GM19438 (cell line): ENCODE measurements around the gene IFIT2.
"Not testable (repeated sequence)": the region's sequence is repeated elsewhere in the genome, so short reads cannot be mapped to it uniquely, and the experiment has no call there.

Experiments used
- ATAC-seq: cut with Tn5 transposase; IDR thresholded peaks from one replicate; pipeline ENCODE4 v1.9.1; 2021; ENCODE audit warnings: low read depth; ENCODE audit not compliant: unreplicated experiment

The IFIT2 gene, protein sequence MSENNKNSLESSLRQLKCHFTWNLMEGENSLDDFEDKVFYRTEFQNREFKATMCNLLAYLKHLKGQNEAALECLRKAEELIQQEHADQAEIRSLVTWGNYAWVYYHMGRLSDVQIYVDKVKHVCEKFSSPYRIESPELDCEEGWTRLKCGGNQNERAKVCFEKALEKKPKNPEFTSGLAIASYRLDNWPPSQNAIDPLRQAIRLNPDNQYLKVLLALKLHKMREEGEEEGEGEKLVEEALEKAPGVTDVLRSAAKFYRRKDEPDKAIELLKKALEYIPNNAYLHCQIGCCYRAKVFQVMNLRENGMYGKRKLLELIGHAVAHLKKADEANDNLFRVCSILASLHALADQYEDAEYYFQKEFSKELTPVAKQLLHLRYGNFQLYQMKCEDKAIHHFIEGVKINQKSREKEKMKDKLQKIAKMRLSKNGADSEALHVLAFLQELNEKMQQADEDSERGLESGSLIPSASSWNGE

DNA sequence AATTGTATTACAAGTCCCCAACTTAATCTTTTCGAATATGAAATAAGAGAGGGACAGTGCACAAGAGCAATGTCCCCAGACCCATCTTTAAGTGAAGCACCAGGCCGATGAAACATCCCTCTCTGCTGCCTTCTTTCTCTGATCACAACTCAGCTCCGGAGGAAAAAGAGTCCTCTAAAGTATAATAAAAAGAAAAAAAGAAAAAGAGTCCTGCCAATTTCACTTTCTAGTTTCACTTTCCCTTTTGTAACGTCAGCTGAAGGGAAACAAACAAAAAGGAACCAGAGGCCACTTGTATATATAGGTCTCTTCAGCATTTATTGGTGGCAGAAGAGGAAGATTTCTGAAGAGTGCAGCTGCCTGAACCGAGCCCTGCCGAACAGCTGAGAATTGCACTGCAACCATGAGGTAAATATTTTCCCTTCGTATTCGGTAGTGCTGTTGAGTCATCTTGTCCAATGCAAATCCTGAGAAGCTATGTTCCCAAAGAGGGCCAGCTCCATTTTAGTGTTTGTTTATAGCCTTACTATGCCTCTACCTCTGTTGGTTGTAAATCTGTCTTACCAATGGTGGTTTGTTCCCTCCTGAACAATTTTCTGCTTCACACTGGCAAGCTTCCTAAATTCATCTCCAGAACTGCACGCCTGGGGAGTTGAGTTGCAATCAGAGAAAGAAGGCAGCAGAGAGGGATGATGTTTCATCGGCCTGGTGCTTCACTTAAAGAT, at the start of gene IFIT2:
Gene IFIT2 (plus strand): TSS at position 326 of the 725 bp plus-strand sequence. CDS start 78 bp downstream, at position 404.
- peak; percentile 74 for ATAC-seq

DNA sequence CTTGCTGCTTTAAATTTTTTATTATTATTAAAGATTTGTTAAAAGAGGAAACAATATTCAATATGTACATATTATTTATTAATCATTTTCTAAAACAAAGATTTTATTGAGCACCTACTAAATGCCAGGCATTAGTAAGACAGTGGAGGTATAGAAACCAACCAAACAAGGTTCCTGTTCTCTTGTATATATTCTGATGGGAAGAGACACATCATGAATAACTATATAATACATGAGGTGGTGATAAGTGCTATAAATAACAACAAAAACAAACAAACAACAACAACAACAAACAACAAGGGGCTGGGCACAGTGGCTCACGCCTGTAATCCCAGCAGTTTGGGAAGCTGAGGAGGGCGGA, 49.6 kb upstream of the IFIT2 start:
- no peak for ATAC-seq

DNA sequence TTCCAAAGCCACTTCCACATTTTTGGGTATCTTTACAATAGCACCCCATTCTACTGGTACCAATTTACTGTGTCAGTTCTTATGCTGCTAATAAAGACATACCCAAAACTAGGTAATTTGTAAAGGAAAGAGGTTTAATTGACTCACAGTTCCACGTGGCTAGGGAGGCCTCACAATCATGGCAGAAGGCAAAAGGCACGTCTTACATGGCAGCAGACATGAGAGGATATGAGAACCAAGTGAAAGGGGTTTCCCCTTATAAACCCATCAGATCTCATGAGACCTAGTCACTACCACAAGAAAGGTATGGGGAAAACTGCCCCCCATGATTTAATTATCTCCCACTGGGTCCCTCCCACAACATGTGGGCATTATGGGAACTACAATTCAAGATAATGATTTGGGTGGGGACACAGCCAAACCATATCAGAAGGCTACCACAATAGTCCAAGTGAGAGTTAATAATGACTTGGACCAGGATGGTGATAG, 46.7 kb upstream of the IFIT2 start:
- ATAC-seq: not testable (repeated sequence)

DNA sequence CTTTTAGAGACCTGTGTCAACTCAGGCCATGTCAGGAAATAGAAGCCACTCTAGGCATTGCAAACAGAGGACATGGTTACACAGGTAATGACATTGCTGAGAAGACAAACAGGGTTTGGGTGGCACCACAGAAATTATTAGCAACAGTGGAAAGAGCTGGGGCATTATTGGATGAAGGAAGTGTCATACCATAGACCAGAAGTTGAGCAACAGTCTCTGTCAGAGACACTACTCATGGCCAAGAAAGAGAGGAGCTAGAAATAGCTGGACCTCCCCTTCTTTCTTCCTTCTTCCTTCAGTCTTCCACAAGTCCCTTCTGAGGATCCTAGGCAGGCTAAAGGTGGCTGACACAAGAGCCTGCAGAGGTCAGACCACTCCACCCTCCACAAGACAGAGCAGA, 46.1 kb upstream of the IFIT2 start:
- ATAC-seq: no peak

DNA sequence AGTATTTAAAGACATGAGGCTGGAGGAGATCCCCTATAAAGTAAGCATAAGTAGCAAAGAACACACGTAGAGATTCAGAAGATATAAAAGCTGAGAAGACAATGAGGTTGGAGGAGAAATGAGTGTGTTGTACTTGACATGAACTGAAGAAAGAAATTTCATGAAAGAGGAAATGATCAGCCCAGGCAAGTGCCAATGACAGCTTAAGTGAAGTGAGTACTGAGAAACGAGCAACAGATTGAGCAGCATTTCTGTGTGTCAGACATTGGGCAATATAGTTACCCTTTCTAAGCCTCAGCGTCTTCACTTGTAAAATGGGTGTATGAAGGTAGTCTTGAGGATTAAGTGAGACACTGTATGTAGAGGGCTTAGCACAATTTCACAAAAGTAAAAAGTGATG, 45.5 kb upstream of the IFIT2 start:
- ATAC-seq: no peak

DNA sequence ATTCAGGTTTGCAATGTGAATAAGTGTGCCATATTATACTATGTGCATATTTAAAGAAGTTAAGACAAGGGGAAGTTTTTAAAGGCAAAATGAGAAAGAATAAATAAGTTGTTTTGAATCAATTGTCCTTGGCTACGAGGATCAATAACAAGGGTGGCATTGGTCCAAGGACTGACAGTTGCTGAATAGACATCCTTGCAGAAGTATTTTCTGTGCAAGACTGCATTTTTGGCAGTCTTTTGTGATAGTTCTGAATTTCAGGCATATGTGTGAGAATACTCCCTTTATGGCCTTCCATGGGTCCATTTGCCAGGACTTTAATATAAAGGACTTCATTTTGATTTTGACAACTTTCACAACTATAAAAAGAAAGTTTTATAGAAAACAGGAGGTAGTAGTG, 44.9 kb upstream of the IFIT2 start:
- ATAC-seq: no peak

DNA sequence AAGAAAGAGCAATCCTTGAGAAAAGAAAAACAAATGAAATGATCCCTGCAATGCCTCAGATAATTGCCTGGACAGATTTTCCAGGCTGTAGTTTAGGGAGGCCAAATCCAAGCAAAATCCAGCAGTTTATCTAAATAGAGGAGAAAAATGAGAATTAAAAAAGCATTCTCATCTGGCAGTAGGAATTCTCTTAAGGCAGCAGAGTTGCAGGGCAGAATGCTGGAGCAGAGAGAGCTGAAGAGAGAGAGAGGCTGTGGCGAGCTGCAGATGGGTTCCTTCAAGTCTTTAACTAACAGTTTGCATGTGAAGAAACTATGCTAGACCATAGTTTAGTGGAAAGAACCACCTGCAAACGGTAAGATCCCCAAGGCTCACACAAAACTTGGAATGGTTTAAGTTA, 44.3 kb upstream of the IFIT2 start:
- ATAC-seq: no peak

DNA sequence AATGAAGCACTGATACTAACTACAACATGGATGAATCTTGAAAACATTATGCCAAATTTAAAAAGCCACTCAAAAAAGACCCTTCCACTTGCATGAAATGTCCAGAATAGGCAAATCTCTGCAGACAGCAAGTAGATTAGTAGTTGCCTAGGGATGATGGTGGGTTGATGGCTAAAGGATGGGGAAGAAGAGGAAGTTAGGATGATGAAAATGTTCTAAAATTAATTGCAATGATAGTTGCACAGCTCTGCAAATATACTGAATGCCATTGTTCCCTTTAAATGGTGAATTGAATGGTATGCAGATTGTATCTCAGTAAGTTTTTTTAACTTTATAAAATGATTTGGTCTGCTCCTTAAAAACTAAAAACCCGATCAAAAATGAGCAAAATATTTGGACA, 43.0 kb upstream of the IFIT2 start:
- no peak for ATAC-seq

DNA sequence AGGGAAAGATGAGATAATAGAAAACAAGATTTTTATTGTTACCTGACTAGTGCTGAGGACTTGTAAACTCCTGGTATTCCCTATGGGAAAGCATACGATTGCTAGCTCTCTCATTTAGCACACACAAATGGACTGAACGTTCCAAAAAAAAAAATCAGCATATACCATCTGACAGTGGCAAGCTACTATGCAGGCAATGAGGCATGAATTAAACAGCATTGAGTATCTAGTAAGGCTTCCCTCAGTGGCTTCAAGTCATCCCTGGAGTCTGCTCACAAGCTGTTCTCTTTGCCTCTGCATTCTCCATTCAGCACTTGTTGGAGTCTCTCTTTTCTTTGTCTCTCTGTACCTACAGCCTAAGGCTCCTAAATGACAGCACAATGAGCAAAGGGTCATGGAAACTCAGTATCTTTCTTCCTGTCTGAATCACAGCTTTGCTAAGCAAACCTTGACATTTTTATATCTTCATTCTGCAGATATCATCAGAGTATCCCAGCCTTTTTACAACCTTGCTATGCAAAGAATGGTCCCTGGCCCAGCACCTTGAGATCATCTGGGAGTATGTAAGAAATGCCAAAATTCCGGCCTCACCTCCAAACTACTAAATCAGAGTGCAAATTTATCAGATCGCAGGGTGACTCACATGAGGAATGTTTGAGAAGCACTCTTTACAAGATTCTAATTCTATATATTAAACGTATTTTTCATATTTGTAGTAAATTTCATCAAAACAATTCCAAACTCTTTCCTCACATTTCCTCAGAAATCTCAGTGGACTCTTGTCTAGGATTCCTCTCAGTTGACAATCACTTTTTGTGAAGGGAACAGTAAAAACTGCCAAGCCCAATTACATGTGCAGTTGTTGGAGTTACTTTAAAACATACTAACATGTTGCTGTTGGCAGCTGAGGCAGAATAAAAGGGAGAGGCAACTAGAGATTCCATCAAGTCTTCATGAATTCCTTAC, 39.5 kb upstream of the IFIT2 start:
- ATAC-seq: no peak

DNA sequence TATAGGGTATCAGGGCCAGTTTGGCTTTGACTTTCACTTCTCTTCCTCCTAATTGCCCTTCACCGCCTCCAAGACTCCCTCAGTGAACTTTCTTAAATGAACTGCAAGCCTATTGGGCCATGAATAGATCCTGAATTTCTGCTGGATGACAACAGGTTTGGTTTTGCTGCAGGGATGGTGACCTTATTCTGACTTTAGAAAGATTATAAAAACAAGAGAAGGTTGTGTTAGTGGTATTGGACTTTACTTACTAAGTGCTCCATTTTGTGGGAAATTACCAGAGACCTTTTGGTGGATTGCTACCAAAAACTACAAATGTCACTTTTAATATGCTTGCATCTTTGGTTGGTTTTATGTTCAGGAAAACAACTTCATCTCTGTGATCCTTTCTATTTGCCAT, 38.8 kb upstream of the IFIT2 start:
- ATAC-seq: no peak

DNA sequence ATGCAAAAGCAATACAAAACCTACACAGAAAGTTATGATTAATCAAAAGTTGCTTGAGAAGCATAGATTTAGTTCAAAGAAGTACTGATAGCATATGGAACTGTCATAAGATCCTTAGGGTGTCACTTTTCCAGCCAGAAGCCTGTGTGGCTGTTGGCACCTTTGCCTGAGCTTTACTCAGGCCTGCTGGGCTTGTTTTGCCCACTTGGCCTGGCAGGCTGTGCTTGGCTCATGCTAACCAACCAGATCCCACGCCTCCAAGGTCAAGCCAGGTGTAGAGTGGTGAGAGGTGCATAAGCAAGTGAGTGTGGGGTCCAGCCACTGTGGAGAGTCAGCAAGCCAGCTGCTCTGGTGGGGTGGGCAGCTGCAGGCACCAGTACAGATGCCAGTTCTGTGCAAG, 38.3 kb upstream of the IFIT2 start:
- no peak for ATAC-seq

DNA sequence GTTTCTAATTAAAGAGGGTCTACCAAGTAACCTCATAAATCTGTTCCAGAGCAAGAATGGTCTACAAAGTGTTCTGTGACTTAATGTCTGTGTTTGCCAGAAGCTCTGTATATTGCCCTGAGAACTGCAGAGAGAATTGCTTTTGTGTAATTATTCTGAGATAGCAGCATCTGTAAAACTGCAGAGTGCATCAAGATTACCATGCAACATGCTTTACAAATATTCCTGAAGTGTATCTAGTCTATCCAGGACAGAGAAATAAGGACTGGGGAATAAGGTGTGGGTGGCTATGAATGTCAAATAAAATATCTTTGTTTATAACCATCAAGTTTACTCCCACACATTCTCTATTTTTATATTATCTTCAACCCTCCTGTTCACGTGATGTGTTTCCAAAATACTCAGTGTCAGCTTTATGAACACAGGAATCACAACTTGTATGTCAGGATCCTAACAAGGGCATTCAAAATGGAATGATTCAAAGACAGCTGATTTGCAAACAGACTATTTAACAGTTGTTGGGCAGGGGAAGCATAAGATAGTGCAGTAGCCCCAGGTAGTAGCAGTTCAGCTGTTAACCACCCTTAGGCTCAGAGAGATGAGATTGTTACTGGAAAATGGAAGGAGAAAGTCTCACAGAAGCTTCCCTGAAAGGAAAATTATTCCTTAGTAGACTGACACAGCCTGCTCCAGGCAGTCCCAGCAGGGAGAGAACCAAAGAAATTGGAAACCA, 35.0 kb upstream of the IFIT2 start:
- ATAC-seq: no peak

DNA sequence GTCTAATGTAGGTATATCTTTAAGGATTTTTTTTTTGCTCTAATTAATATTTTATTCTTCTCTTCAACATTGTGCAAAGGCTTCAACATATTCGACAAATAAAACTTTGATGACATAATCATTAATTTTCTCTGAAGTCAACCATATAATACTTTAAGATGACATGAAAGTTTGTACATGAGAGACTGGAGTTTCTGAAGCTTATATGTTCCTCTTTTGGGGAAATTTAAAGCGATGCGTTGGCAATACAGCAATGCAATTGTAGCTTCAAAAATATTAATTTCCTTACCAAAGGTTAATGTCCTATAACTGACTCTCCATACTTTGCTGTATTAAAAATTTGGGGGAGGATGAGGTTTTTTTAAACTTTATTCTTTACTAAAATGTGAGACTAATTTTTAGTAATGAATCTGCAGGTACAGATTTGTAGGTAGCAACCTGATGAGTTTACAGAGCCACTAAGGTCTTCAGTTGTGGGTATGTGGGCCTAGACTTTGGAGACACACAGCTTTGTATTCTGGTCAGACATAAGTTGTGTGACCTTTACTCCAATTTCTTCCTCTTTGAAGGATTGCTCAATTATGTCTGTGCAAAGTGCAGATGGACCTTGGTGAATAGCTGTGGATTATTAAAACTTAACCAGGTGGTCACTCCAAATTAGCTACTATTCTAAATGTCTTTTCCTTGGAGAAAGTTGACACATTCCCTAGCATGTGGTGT, 32.3 kb upstream of the IFIT2 start:
- no peak for ATAC-seq

DNA sequence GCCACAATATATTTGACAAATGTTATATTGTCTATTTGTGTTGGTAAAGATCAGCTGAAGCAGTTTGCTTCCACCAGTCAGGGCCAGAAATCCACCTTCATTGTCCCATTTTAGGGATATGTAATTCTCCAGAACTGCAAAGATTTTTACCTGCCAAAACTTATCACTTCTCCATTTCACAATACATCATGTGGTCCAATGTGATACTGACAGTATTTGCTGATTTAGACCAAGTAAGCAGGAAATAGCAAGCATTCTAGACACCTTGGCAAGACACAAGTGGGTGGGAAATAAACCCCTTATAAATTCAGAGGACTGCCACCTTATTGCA, 31.7 kb upstream of the IFIT2 start:
- no peak for ATAC-seq

DNA sequence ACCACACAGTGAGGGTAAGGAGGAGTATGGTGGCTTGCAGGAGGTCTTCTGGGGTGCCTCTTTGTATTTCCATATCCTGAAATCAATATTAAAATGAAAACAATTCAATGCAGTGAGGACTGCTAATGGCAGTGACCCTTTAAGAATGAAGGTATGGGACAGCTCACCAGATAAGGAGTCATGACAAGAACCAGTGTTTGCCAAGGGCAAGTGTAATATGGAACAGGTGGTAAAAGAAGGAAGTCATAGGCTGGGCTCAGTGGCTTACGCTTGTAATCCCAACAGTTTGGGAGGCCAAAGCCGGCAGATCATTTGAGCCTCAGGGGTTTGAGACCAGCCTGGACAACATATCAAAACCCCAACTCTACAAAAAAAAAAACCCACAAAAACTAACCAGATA, 30.3 kb upstream of the IFIT2 start:
- no peak for ATAC-seq

DNA sequence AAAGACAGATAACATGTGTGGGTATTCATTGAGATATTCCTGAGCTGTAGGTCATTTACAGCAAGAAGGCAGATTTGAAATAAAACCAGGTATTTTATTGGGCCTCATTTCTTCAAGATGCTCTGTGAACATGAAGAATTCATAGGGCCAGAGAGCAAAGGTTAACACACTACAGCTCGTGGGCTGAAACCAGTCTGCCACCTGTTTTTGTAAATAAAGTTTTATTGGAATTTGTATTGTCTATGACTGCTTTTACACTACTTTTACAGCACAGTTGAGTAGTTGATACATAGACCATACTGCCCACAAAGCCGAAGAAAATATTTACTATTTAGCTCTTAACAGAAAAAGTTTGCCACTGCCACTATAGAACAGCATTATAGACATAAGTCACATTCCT, 28.2 kb upstream of the IFIT2 start:
- no peak for ATAC-seq

DNA sequence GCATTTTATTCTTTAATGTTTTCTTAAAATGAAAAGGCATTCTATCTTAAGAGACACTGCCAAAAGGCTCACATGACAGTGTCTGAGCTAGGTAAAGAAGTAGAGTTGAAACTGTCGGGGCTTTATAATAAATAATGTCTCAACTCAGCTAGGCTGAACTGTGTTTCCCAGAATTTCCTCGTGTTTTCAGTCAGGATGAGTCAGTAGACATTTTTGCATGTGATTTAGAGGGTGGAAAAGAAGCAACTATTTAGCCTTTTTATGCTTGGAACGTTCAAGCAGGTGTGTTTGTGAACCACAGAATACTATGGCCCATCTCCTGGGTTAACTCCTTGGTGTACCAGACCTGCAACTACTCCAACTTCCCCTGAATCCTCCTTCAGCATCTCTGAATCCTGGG, 26.9 kb upstream of the IFIT2 start:
- no peak for ATAC-seq

DNA sequence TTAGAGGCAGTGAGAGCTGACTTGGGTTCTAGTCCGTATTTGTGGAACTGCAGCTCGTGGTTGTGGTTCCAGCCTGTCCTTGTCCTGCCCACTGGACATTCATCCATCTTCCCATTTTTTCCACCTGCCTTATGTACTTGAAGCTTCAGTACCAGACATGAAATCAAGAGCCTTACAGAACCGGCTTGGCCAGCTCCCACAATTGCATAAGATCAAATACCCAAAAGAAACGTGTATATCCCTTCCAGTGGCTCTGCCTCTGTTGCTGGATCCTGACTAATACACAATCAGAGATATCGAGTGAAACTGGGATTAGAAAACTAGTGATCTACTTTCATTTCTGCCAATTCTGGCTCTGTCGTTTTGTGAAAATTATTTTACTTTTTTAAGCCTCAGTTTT, 26.5 kb upstream of the IFIT2 start:
- ATAC-seq: no peak

DNA sequence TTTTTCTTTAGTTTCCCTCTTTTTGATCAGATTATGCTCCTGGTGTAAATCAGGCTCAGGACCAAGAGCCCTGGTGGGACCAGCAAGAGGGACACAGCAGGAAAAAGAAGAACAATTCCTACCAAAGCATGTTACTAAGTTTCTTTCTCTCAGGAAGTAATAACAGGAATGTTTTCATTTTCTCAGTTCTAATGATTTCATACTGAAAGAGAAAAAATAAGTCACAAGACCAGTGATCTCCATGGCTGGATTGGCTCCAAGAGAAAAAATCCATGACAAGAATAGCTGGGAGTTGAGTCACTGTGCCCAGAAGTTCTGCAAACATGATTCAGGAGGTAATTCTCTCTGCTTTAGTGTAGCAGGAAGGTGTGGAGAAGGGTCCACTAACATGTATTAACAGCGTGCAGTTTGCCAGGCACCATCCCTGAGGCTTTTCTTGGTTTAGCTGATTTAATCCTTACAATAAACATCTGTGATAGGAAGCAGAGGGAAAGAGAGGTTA, 23.8 kb upstream of the IFIT2 start:
- ATAC-seq: no peak
